Activated T-cell treated with anti-CD3 and anti-CD28 coated beads, Interleukin-2, amount 50 U/mL, for 48 hours (primary cell): ENCODE measurements around the gene VOPP1.

Experiments used
- DNase-seq, 2 experiments: peaks; one replicate each; pipeline ENCODE4 v3.0.0-alpha.2; 2020

VOPP1 gene

GRCh38 chr7:55554038-55554437 is 18.3 kb downstream of the VOPP1 start:
- DNase-seq, result peak in 1 of 2 experiments; percentile 6

- DNase-seq, result no peak
These were observed 19.3 kb downstream of the VOPP1 start for GRCh38 chr7:55553024-55553345.

- DNase-seq, result peak in 1 of 2 experiments; percentile 17
These were observed 19.8 kb downstream of the VOPP1 start for GRCh38 chr7:55552320-55553023.

- DNase-seq, result peak in 1 of 2 experiments; percentile 12
These were observed 21.3 kb downstream of the VOPP1 start for GRCh38 chr7:55550841-55551537.

- no peak for DNase-seq
These were observed 22.2 kb downstream of the VOPP1 start for GRCh38 chr7:55550010-55550663.

GRCh38 chr7:55549457-55549856 is 22.8 kb downstream of the VOPP1 start:
- DNase-seq, result no peak

- no peak for DNase-seq
These were observed 24.0 kb downstream of the VOPP1 start for GRCh38 chr7:55548295-55548731.

GRCh38 chr7:55546814-55547213 is 25.5 kb downstream of the VOPP1 start:
- DNase-seq, result peak; percentile 66

- no peak for DNase-seq
These were observed 26.8 kb downstream of the VOPP1 start for GRCh38 chr7:55545496-55545895.

- DNase-seq, result no peak
These were observed 32.0 kb downstream of the VOPP1 start for GRCh38 chr7:55540226-55540858.

GRCh38 chr7:55539380-55539779 is 32.9 kb downstream of the VOPP1 start:
- DNase-seq, result no peak

GRCh38 chr7:55538538-55538937 is 33.8 kb downstream of the VOPP1 start:
- no peak for DNase-seq

- no peak for DNase-seq
These were observed 34.8 kb downstream of the VOPP1 start for GRCh38 chr7:55537458-55537990.

GRCh38 chr7:55536619-55537457 is 35.5 kb downstream of the VOPP1 start:
- DNase-seq, result no peak

- no peak for DNase-seq
These were observed 36.7 kb downstream of the VOPP1 start for GRCh38 chr7:55535617-55536016.

- DNase-seq, result no peak
These were observed 37.2 kb downstream of the VOPP1 start for GRCh38 chr7:55534916-55535590.

GRCh38 chr7:55534262-55534915 is 37.9 kb downstream of the VOPP1 start:
- peak; percentile 80 to 82 for DNase-seq

GRCh38 chr7:55533729-55534080 is 38.6 kb downstream of the VOPP1 start:
- no peak for DNase-seq

- DNase-seq, result peak; percentile 75 to 80
These were observed 39.1 kb downstream of the VOPP1 start for GRCh38 chr7:55533050-55533728.

GRCh38 chr7:55532150-55532917 is 40.0 kb downstream of the VOPP1 start:
- peak; percentile 55 to 56 for DNase-seq
